GM23338 (cell line): ENCODE data around the gene EPC1.

ENCODE experiments used
- EZH2phosphoT487 ChIP-seq: fragments of 200-600 bp; sonication (generic); IDR thresholded peaks from one replicate; pipeline ENCODE4 v1.8.1; 2018; ENCODE audit warnings: antibody characterized with exemption; ENCODE audit not compliant: unreplicated experiment
- JUNB ChIP-seq: IDR thresholded peaks from one replicate; pipeline ENCODE4 v1.6.1; 2016; ENCODE audit warnings: antibody characterized with exemption; ENCODE audit not compliant: unreplicated experiment
- TF ChIP-seq, protein P1 (sequence below), 2 experiments: fragments of 200-600 bp in 1 of 2; sonication (generic) in 1 of 2; conservative IDR thresholded peaks; 2 replicates each; pipeline versions ENCODE4 v1.5.1 to v1.6.1; 2016 to 2017; ENCODE audit warnings: antibody characterized with exemption in 2 of 2, low read depth in 2 of 2, mild to moderate bottlenecking in 2 of 2, moderate library complexity in 1 of 2

DNA sequence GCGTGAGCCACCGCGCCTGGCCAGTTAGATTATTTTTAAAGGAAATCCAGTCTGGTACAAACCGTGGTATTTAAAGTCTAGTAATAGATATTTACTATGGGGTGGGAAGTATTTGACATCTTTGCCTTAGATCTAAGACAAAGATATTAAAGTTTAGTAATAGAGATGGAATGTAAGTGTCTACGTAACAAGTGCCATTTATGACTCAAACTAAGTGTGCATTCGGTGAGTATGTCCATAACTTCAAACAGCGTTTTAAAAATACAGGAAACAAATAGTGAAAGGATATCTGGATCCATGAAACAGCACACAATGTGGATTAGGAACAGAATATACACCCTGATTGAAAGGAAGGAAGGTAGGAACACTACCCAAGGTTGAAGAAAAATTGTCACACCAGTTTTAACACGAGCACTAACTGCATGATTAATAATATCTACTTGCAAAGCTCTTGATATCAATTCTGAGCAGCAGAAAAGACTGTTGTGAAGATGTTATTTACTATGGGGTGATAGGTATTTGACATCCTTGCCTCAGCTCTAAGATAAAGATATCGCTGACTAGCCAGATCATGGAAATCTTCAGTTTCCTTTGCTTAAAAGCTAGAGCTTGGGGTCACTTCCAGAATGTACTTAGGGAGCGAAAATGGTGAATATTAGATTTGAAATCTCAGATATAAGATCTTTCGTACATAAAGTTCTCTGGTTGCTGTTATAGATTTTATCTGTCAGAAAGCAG is 48.7 kb downstream of the EPC1 start:
- TF ChIP-seq JUNB (no peak), EZH2phosphoT487 (no peak)
- TF ChIP-seq, protein P1, sequence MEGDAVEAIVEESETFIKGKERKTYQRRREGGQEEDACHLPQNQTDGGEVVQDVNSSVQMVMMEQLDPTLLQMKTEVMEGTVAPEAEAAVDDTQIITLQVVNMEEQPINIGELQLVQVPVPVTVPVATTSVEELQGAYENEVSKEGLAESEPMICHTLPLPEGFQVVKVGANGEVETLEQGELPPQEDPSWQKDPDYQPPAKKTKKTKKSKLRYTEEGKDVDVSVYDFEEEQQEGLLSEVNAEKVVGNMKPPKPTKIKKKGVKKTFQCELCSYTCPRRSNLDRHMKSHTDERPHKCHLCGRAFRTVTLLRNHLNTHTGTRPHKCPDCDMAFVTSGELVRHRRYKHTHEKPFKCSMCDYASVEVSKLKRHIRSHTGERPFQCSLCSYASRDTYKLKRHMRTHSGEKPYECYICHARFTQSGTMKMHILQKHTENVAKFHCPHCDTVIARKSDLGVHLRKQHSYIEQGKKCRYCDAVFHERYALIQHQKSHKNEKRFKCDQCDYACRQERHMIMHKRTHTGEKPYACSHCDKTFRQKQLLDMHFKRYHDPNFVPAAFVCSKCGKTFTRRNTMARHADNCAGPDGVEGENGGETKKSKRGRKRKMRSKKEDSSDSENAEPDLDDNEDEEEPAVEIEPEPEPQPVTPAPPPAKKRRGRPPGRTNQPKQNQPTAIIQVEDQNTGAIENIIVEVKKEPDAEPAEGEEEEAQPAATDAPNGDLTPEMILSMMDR (conservative IDR thresholded peaks at IDR 0.05; ENCODE audit: low read depth in 2 of 2) = no peak
